HepG2 (cell line): ENCODE measurements around the gene SLC6A8. TPM values are rescaled to one million over a fixed set of nuclear protein-coding genes. Genes with fewer than 3 reads are reported as not detected.

ENCODE experiments used
- HMGXB3 ChIP-seq: sonication (generic); formaldehyde crosslinking; IDR thresholded peaks from 2 replicates; pipeline ENCODE4 v1.4.0; 2020; ENCODE audit warnings: missing genetic modification reagents, borderline replicate concordance
- IKZF4 ChIP-seq: sonication (generic); formaldehyde crosslinking; IDR thresholded peaks from 2 replicates; pipeline ENCODE4 v1.5.1; 2020; ENCODE audit warnings: borderline replicate concordance, mild to moderate bottlenecking, low read depth, missing genetic modification reagents; ENCODE audit errors: not compliant biosample characterization
- KAT2B ChIP-seq: fragments of 150-350 bp; IDR thresholded peaks from 2 replicates; pipeline ENCODE4 v1.6.1; 2014; ENCODE audit warnings: low read depth, low read length, borderline replicate concordance
- PHB2 ChIP-seq: fragments of 450-650 bp; IDR thresholded peaks from 2 replicates; pipeline ENCODE4 v1.6.1; 2018; ENCODE audit not compliant: partially characterized antibody
- SMC3 ChIP-seq: IDR thresholded peaks from 2 replicates; pipeline ENCODE4 v1.6.1; 2011; ENCODE audit warnings: low read length, improper control_type of control experiment
- TBL1XR1 ChIP-seq: fragments of 150-350 bp; IDR thresholded peaks from 2 replicates; pipeline ENCODE4 v1.6.1; 2014; ENCODE audit warnings: borderline replicate concordance, low read length; ENCODE audit not compliant: partially characterized antibody
- TFDP1 ChIP-seq: IDR thresholded peaks from 2 replicates; pipeline ENCODE4 v1.6.1; 2016; ENCODE audit warnings: missing compliant biosample characterization, missing genetic modification reagents, borderline replicate concordance
- THAP9 ChIP-seq: sonication (generic); formaldehyde crosslinking; IDR thresholded peaks from 2 replicates; pipeline ENCODE4; 2020; ENCODE audit warnings: missing genetic modification reagents, mild to moderate bottlenecking, borderline replicate concordance
- ZBTB14 ChIP-seq: sonication (generic); formaldehyde crosslinking; IDR thresholded peaks from 2 replicates; pipeline ENCODE4 v1.4.0; 2020; ENCODE audit warnings: missing genetic modification reagents
- ZBTB39 ChIP-seq: sonication (generic); formaldehyde crosslinking; IDR thresholded peaks from 2 replicates; pipeline ENCODE4 v1.5.0; 2020; ENCODE audit warnings: missing genetic modification reagents
- ZNF251 ChIP-seq: sonication (generic); formaldehyde crosslinking; IDR thresholded peaks from 2 replicates; pipeline ENCODE4 v1.9.0; 2021; ENCODE audit warnings: mild to moderate bottlenecking, missing genetic modification reagents
- ZNF468 ChIP-seq: sonication (generic); formaldehyde crosslinking; IDR thresholded peaks from 2 replicates; pipeline ENCODE4 v1.8.0; 2022; ENCODE audit warnings: mild to moderate bottlenecking, moderate library complexity, missing genetic modification reagents
- ZNF547 ChIP-seq: sonication (generic); formaldehyde crosslinking; IDR thresholded peaks from 2 replicates; pipeline ENCODE4 v1.5.1; 2020; ENCODE audit warnings: mild to moderate bottlenecking, missing genetic modification reagents
- ZNF572 ChIP-seq: sonication (generic); formaldehyde crosslinking; IDR thresholded peaks from 2 replicates; pipeline ENCODE4 v1.5.1; 2020; ENCODE audit warnings: mild to moderate bottlenecking, missing genetic modification reagents
- ZNF652 ChIP-seq: IDR thresholded peaks from 2 replicates; pipeline ENCODE4 v1.6.1; 2016; ENCODE audit warnings: low read depth, borderline replicate concordance
- polyA plus RNA-seq, 8 experiments: library from polyadenylated mRNA; depleted of rRNA in 3 of 8; stranded (reverse) in 7 of 8; unstranded in 1 of 8; fragments of >200 nt; fragmentation: Illumina TruSeq in 4 of 8; extraction: Trizol in 4 of 8; gene quantifications; 2 replicates each; pipeline versions ENCODE4 v1.2.1 to v1.2.3, GENCODE V29; 2011 to 2016; ENCODE audit warnings: low read depth in 4 of 8, missing spikeins in 1 of 8, mixed read lengths in 1 of 8; ENCODE audit not compliant: insufficient read depth in 1 of 8
- total RNA-seq, 5 experiments: library from RNA; depleted of rRNA; stranded (reverse); fragments of >200 nt; fragmentation: Illumina TruSeq; extraction: Trizol; gene quantifications; 2 replicates each; pipeline ENCODE4 v1.2.3, GENCODE V29; 2016; ENCODE audit warnings: low read depth in 1 of 5

The SLC6A8 gene
- total and polyA plus RNA-seq, 2 of the 13 experiments (the other 11 are each of a cell fraction or from before 2014, with no cell fraction given), result 13.9 to 176 TPM

GRCh38 chrX:153723351-153724251 lies 35.9 kb downstream of the SLC6A8 start (continued):
- TF ChIP-seq PHB2 (no peak), ZNF652 (CRISPR knock-in tag) (no peak), IKZF4 (no peak), KAT2B (no peak), ZNF468 (CRISPR knock-in tag) (no peak), HMGXB3 (CRISPR knock-in tag) (no peak), ZBTB39 (CRISPR knock-in tag) (no peak), TFDP1 (CRISPR knock-in tag) (peak; percentile 66; the same call in 1 of the 2 replicates), ZNF547 (0 out of 2 replicates have a peak, but pooled peaks have one; percentile 47), SMC3 (no peak), ZNF251 (0 out of 2 replicates have a peak, but pooled peaks have one; percentile 20), ZBTB14 (no peak), THAP9 (CRISPR knock-in tag) (peak; percentile 31; the same call in 1 of the 2 replicates), TBL1XR1 (no peak), ZNF572 (no peak)
